ENCODE results near the gene KDM1B. TPM values are rescaled to one million over a fixed set of nuclear protein-coding genes. Genes with fewer than 3 reads are reported as not detected.

Gene KDM1B
- total RNA-seq, 2 donors from 2014 or later: 11.0 to 31.8 TPM

DNA sequence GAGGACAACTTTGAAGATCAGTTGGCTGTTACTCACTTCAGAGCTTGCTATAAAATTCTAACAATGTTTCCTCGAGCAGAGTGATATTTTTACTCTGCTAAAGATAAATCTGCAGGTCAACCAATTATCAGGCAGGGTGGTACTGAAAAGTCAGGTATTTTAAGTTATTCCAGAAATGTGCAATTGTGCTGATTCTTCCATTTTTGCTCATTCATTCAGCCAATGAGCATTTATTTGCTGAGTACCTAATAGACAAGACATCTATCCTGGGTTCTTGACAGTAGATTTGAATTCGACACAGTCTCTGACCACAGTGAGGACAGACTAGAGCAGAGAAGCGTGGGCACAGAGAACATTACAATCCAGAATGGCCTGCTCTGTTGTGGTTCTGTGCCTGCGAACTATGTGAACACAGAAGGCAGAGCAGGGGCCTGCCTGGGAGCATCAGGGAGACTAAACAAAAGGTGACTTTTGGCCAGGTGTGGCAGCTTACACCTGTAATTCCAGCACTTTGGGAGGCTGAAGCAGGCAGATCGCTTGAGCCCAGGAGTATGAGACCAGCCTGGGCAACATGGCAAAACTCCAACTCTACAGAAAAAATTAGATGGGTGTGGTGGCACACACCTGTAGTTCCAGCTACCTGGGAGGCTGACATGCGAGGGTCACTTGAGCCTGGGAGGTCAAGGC lies 15.1 kb upstream of the KDM1B start:
- no peaks in the 10 kb centered on the region for H3K36me3 ChIP-seq
- DNase-seq (ENCODE audit: low spot score): no peak
- H3K4me3 ChIP-seq: no peak overlapping the region
- H3K27ac ChIP-seq: no peak overlapping the region
- H3K27me3 ChIP-seq (replicated peaks; ENCODE audit: insufficient read depth): no peaks in the 10 kb centered on the region
- TF ChIP-seq CTCF (IDR thresholded peaks at IDR 0.05) (no peak), POLR2AphosphoS5 (IDR thresholded peaks at IDR 0.05) (no peak), POLR2A (IDR thresholded peaks at IDR 0.05) (no peak)
- H3K4me1 ChIP-seq (replicated peaks): no peaks in the 10 kb centered on the region
- intact Hi-C loops (cut with DNase I): no loop called here
- WGBS: 85% methylated on average over 6 of the region's 6 CpGs
- no peaks in the 10 kb centered on the region for H3K9me3 ChIP-seq

DNA sequence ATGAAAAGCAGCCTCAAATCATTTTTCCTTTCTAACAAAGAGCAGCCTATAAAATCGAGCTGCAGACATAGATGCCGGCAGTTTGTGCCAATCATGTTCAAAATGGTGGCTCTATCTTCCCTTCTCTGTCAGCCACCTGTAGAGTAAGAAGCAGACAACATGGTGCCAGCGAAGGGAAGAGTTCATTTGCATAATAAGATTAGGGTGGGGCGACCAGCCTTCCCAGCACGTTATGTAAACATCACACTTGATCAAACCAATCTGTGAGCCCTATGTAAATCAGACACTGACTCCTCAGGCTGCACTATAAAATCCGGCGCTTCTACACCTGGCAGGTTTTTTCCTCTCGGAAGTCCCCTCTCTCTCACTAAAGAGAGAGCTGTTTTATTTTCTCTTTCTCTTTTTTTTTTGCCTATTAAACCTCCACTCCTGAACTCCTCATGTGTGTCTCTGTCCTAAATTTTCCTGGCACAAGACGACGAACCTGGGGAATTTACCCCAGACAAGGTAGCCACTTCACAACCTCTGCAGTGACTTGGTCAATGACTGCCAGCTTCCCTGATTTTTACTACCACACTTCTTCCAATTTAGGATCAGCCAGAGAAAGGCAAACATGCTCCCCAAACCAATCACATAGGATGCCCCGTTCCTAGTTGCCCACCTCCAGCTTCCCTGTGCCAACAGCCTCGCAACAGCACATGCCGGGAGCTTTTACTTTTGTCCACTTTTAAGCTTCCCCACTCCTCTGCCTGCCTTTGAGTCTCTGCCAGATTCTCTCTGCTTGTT lies 13.2 kb upstream of the KDM1B start:
- H3K27ac ChIP-seq: no peak overlapping the region
- no peak for DNase-seq (ENCODE audit: low spot score)
- H3K4me1 ChIP-seq (replicated peaks): no peaks in the 10 kb centered on the region
- no peaks in the 10 kb centered on the region for H3K27me3 ChIP-seq (replicated peaks; ENCODE audit: insufficient read depth)
- intact Hi-C loops (cut with DNase I): no loop called here
- H3K36me3 ChIP-seq: no peaks in the 10 kb centered on the region
- no peaks in the 10 kb centered on the region for H3K9me3 ChIP-seq
- WGBS: 31% methylated on average over 13 of the region's 13 CpGs
- no peak for TF ChIP-seq CTCF (IDR thresholded peaks at IDR 0.05)
- TF ChIP-seq POLR2A (IDR thresholded peaks at IDR 0.05): no peak
- no peak for TF ChIP-seq POLR2AphosphoS5 (IDR thresholded peaks at IDR 0.05)
- H3K4me3 ChIP-seq: no peak overlapping the region

DNA sequence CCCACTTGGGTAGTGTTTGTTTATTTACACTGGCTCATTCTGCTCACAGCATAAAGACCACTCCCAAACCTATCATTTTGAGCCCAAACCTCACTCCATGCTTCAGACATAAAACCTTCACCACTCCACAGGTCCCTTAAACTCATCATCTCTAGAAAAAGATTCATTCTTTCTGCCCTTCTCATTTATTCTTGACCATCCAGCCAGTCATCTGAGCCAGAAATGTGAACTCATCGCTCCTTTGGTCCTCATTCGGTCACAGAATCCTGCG lies 12.7 kb upstream of the KDM1B start:
- TF ChIP-seq POLR2AphosphoS5 (IDR thresholded peaks at IDR 0.05): no peak
- TF ChIP-seq CTCF (IDR thresholded peaks at IDR 0.05): no peak
- TF ChIP-seq POLR2A (IDR thresholded peaks at IDR 0.05): no peak
- H3K27ac ChIP-seq: no peak overlapping the region
- no peaks in the 10 kb centered on the region for H3K36me3 ChIP-seq
- intact Hi-C loops (cut with DNase I): no loop called here
- 91% methylated on average over 3 of the region's 3 CpGs for WGBS
- H3K9me3 ChIP-seq: no peaks in the 10 kb centered on the region
- no peak overlapping the region for H3K4me3 ChIP-seq
- no peaks in the 10 kb centered on the region for H3K4me1 ChIP-seq (replicated peaks)
- no peaks in the 10 kb centered on the region for H3K27me3 ChIP-seq (replicated peaks; ENCODE audit: insufficient read depth)
- DNase-seq (ENCODE audit: low spot score): no peak

DNA sequence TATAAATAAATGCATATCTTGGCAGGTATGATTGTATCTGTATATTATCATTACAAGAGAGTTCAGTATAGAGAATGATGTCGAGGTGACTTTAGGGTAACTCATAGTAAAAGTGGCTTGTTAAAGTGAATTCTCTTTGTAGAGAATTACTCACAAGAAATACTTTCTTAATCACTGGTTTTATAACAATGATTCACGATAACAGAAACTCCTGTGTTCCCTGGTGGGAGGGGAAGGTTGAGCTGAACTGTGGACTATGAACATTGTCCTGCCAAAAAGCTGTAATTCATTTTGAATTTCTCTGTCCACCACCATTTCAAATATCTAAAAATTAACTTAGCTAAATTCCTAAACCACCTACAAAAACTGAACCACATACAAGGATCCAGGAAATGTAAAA lies 8.1 kb upstream of the KDM1B start:
- no peaks in the 10 kb centered on the region for H3K4me1 ChIP-seq (replicated peaks)
- H3K27ac ChIP-seq: no peak overlapping the region
- no peak overlapping the region for H3K4me3 ChIP-seq
- TF ChIP-seq POLR2A (IDR thresholded peaks at IDR 0.05) (no peak), POLR2AphosphoS5 (IDR thresholded peaks at IDR 0.05) (no peak), CTCF (IDR thresholded peaks at IDR 0.05) (no peak)
- DNase-seq (ENCODE audit: low spot score): no peak
- H3K9me3 ChIP-seq: no peaks in the 10 kb centered on the region
- 27% methylated on average over 2 of the region's 2 CpGs for WGBS
- intact Hi-C loops (cut with DNase I): no loop called here
- no peaks in the 10 kb centered on the region for H3K36me3 ChIP-seq
- no peaks in the 10 kb centered on the region for H3K27me3 ChIP-seq (replicated peaks; ENCODE audit: insufficient read depth)

GRCh38 chr6:18147616-18148015 lies 7.6 kb upstream of the KDM1B start:
- Histone ChIP-seq H3K4me3 (no peak overlapping the region), H3K4me1 (replicated peaks) (no peaks in the 10 kb centered on the region), H3K36me3 (no peaks in the 10 kb centered on the region), H3K27ac (no peak overlapping the region), H3K27me3 (replicated peaks; ENCODE audit: insufficient read depth) (no peaks in the 10 kb centered on the region), H3K9me3 (no peaks in the 10 kb centered on the region)
- WGBS: 100% methylated on average over 2 of the region's 2 CpGs
- no peak for DNase-seq (ENCODE audit: low spot score)
- no peak for TF ChIP-seq POLR2AphosphoS5 (IDR thresholded peaks at IDR 0.05)
- intact Hi-C loops (cut with DNase I): no loop called here

Data from prostate gland (tissue), 2 donors.